GM12891 (cell line): Measurements from ENCODE around the gene HPSE.

Experiments
- POLR2A ChIP-seq: IDR thresholded peaks from 2 replicates; pipeline ENCODE4 v1.6.1; 2011; ENCODE audit warnings: low read depth, low read length, control low read depth
- TAF1 ChIP-seq: IDR thresholded peaks from 2 replicates; pipeline ENCODE4 v1.6.1; 2011; ENCODE audit warnings: low read depth, low read length, control low read depth

GRCh38 chr4:83297548-83298260, 36.9 kb downstream of the HPSE start:
- no peak for TF ChIP-seq POLR2A
- no peak for TF ChIP-seq TAF1
